IPS-18a (cell line): ENCODE results near the gene SCN3B.

Source experiments
- H3K27ac ChIP-seq: one replicate; pipeline ENCODE4 v1.5.1; 2013; ENCODE audit warnings: low read length
- H3K27me3 ChIP-seq: one replicate; pipeline ENCODE4 v1.6.1; 2013; ENCODE audit warnings: mild to moderate bottlenecking, low read length; ENCODE audit not compliant: control insufficient read depth, insufficient read depth
- H3K36me3 ChIP-seq: one replicate; pipeline ENCODE4 v1.6.1; 2013; ENCODE audit warnings: low read depth, low read length; ENCODE audit not compliant: control insufficient read depth
- H3K4me1 ChIP-seq: one replicate; pipeline ENCODE4 v1.6.1; 2013; ENCODE audit warnings: low read depth, low read length; ENCODE audit not compliant: control insufficient read depth
- H3K4me3 ChIP-seq: one replicate; pipeline ENCODE4 v1.5.1; 2013; ENCODE audit warnings: low read length
- H3K9ac ChIP-seq: one replicate; pipeline ENCODE4 v1.6.1; 2013; ENCODE audit warnings: mild to moderate bottlenecking, low read length, moderate library complexity
- H3K9me3 ChIP-seq: one replicate; pipeline ENCODE4 v1.6.1; 2013; ENCODE audit warnings: low read depth, low read length; ENCODE audit not compliant: control insufficient read depth

The SCN3B gene

GRCh38 chr11:123653827-123654565 lies 428 bp downstream of the SCN3B start:
- H3K4me1 ChIP-seq, result peaks cover 13% of the 10 kb centered on the region
- H3K9me3 ChIP-seq, result no peaks in the 10 kb centered on the region
- H3K36me3 ChIP-seq, result no peaks in the 10 kb centered on the region
- H3K27ac ChIP-seq, result no peak overlapping the region
- peaks cover 48% of the 10 kb centered on the region for H3K27me3 ChIP-seq
- peak overlapping the region; percentile 91 for H3K4me3 ChIP-seq
- H3K9ac ChIP-seq, result no peak overlapping the region

GRCh38 chr11:123653483-123653826 lies 969 bp downstream of the SCN3B start:
- Histone ChIP-seq H3K9me3 (no peaks in the 10 kb centered on the region), H3K27ac (no peak overlapping the region), H3K27me3 (peaks cover 48% of the 10 kb centered on the region), H3K4me3 (peak overlapping the region; percentile 91), H3K9ac (no peak overlapping the region), H3K4me1 (peaks cover 13% of the 10 kb centered on the region), H3K36me3 (no peaks in the 10 kb centered on the region)

- no peak overlapping the region for H3K9ac ChIP-seq
- no peaks in the 10 kb centered on the region for H3K9me3 ChIP-seq
- peaks cover 13% of the 10 kb centered on the region for H3K4me1 ChIP-seq
- H3K27me3 ChIP-seq, result peaks cover 48% of the 10 kb centered on the region
- no peak overlapping the region for H3K4me3 ChIP-seq
- H3K36me3 ChIP-seq, result no peaks in the 10 kb centered on the region
- no peak overlapping the region for H3K27ac ChIP-seq
These were observed 1.8 kb downstream of the SCN3B start for GRCh38 chr11:123652599-123652998.

- peaks cover 13% of the 10 kb centered on the region for H3K4me1 ChIP-seq
- no peak overlapping the region for H3K27ac ChIP-seq
- no peaks in the 10 kb centered on the region for H3K36me3 ChIP-seq
- H3K4me3 ChIP-seq, result no peak overlapping the region
- H3K9me3 ChIP-seq, result no peaks in the 10 kb centered on the region
- H3K27me3 ChIP-seq, result peaks cover 39% of the 10 kb centered on the region
- no peak overlapping the region for H3K9ac ChIP-seq
These were observed 3.5 kb downstream of the SCN3B start for GRCh38 chr11:123650901-123651300.

GRCh38 chr11:123645286-123645975 lies 9.0 kb downstream of the SCN3B start:
- Histone ChIP-seq H3K4me3 (no peak overlapping the region), H3K9me3 (no peaks in the 10 kb centered on the region), H3K9ac (no peak overlapping the region), H3K4me1 (peaks cover 3% of the 10 kb centered on the region), H3K27ac (no peak overlapping the region), H3K36me3 (no peaks in the 10 kb centered on the region), H3K27me3 (no peaks in the 10 kb centered on the region)

- H3K36me3 ChIP-seq, result no peaks in the 10 kb centered on the region
- H3K4me3 ChIP-seq, result no peak overlapping the region
- H3K4me1 ChIP-seq, result peaks cover 3% of the 10 kb centered on the region
- H3K9ac ChIP-seq, result no peak overlapping the region
- H3K27ac ChIP-seq, result no peak overlapping the region
- H3K27me3 ChIP-seq, result no peaks in the 10 kb centered on the region
- H3K9me3 ChIP-seq, result no peaks in the 10 kb centered on the region
These were observed 12.0 kb downstream of the SCN3B start for GRCh38 chr11:123642435-123642834.

- H3K9me3 ChIP-seq, result no peaks in the 10 kb centered on the region
These were observed 13.0 kb downstream of the SCN3B start for GRCh38 chr11:123641495-123641840.

GRCh38 chr11:123640677-123641494 lies 13.5 kb downstream of the SCN3B start:
- H3K4me1 ChIP-seq, result peaks cover 3% of the 10 kb centered on the region
- no peaks in the 10 kb centered on the region for H3K9me3 ChIP-seq
- H3K9ac ChIP-seq, result no peak overlapping the region
- no peaks in the 10 kb centered on the region for H3K36me3 ChIP-seq
- no peaks in the 10 kb centered on the region for H3K27me3 ChIP-seq
- H3K27ac ChIP-seq, result no peak overlapping the region
- H3K4me3 ChIP-seq, result no peak overlapping the region

More at GRCh38 chr11:123641495-123641840, 13.0 kb downstream of the SCN3B start:
- no peaks in the 10 kb centered on the region for H3K27me3 ChIP-seq
- peaks cover 3% of the 10 kb centered on the region for H3K4me1 ChIP-seq
- no peak overlapping the region for H3K27ac ChIP-seq
- no peak overlapping the region for H3K4me3 ChIP-seq
- H3K36me3 ChIP-seq, result no peaks in the 10 kb centered on the region
- H3K9ac ChIP-seq, result no peak overlapping the region

- H3K27ac ChIP-seq, result no peak overlapping the region
- no peaks in the 10 kb centered on the region for H3K9me3 ChIP-seq
- H3K27me3 ChIP-seq, result no peaks in the 10 kb centered on the region
- peaks cover 3% of the 10 kb centered on the region for H3K4me1 ChIP-seq
- H3K4me3 ChIP-seq, result no peak overlapping the region
- H3K9ac ChIP-seq, result no peak overlapping the region
- no peaks in the 10 kb centered on the region for H3K36me3 ChIP-seq
These were observed 14.4 kb downstream of the SCN3B start for GRCh38 chr11:123640029-123640428.

- no peaks in the 10 kb centered on the region for H3K36me3 ChIP-seq
- no peaks in the 10 kb centered on the region for H3K27me3 ChIP-seq
- no peaks in the 10 kb centered on the region for H3K9me3 ChIP-seq
- no peak overlapping the region for H3K9ac ChIP-seq
- H3K4me1 ChIP-seq, result no peaks in the 10 kb centered on the region
- H3K27ac ChIP-seq, result no peak overlapping the region
- no peak overlapping the region for H3K4me3 ChIP-seq
These were observed 24.3 kb downstream of the SCN3B start for GRCh38 chr11:123630126-123630608.

GRCh38 chr11:123628936-123629683 lies 25.3 kb downstream of the SCN3B start:
- no peak overlapping the region for H3K4me3 ChIP-seq

More at GRCh38 chr11:123628936-123629683, 25.3 kb downstream of the SCN3B start:
- Histone ChIP-seq H3K4me1 (no peaks in the 10 kb centered on the region), H3K27me3 (no peaks in the 10 kb centered on the region), H3K9me3 (no peaks in the 10 kb centered on the region), H3K36me3 (no peaks in the 10 kb centered on the region), H3K27ac (no peak overlapping the region), H3K9ac (no peak overlapping the region)
